Type B pancreatic cell (in vitro differentiated cells): ENCODE results near the gene ARMC7. TPM values are rescaled to one million over a fixed set of nuclear protein-coding genes. Genes with fewer than 3 reads are reported as not detected.
"Not testable (repeated sequence)": the region's sequence is repeated elsewhere in the genome, so short reads cannot be mapped to it uniquely, and the experiment has no call there.

ENCODE experiments used
- DNase-seq: peaks from one replicate; pipeline ENCODE4 v3.0.0; 2021; ENCODE audit warnings: mixed read lengths; ENCODE audit not compliant: unreplicated experiment; ENCODE audit errors: extremely low spot score
- H3K27ac Mint-ChIP-seq: 2 replicates; pipeline ENCODE4 v1.8.0; 2021; ENCODE audit warnings: mild to moderate bottlenecking, mixed read lengths
- H3K27me3 Mint-ChIP-seq: 2 replicates; pipeline ENCODE4 v1.8.0; 2021; ENCODE audit warnings: mixed read lengths
- H3K36me3 Mint-ChIP-seq: 2 replicates; pipeline ENCODE4 v1.8.0; 2021; ENCODE audit warnings: mixed read lengths
- H3K4me1 Mint-ChIP-seq: one replicate; pipeline ENCODE4 v1.8.0; 2021; ENCODE audit warnings: mixed read lengths; ENCODE audit not compliant: unreplicated experiment
- H3K4me3 Mint-ChIP-seq: 2 replicates; pipeline ENCODE4 v1.8.0; 2021; ENCODE audit warnings: mild to moderate bottlenecking, mixed read lengths
- H3K9me3 Mint-ChIP-seq: 2 replicates; pipeline ENCODE4 v1.8.0; 2021; ENCODE audit warnings: mixed read lengths
- CTCF ChIP-seq: fragments of 200-600 bp; sonication (generic); conservative IDR thresholded peaks from 2 replicates; pipeline ENCODE4 v1.5.0; 2021; ENCODE audit warnings: antibody characterized with exemption, mild to moderate bottlenecking
- total RNA-seq: library from RNA; stranded (reverse); gene quantifications from 2 replicates; pipeline ENCODE4 v1.2.1, GENCODE V29; 2021; ENCODE audit warnings: low replicate concordance

ARMC7 gene
- total RNA-seq, 1 donor from 2014 or later = 14.0 TPM

DNA sequence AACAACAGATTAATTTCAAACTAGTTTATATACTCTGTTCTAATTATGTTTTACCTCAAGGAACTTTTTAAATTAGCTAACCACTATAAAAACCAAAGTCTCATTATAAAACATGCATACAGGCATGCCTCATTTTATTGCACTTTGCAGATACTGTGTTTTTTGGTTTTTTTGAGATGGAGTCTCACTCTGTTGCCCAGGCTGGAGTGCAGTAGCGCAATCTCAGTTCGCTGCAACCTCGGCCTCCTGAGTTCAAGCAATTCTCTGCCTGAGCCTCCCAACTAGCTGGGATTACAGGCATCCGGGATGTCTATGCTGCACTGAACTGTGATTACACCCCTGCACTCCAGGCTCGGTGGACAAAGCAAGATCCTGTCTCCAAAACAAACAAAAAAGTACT, 53.3 kb downstream of the ARMC7 start:
- Mint-ChIP-seq H3K27ac (no peak overlapping the region), H3K27me3 (no peaks in the 10 kb centered on the region), H3K36me3 (peaks cover 7% of the 10 kb centered on the region), H3K4me1 (no peaks in the 10 kb centered on the region), H3K4me3 (no peak overlapping the region), H3K9me3 (no peaks in the 10 kb centered on the region)
- TF ChIP-seq CTCF = no peak
- DNase-seq = no peak

DNA sequence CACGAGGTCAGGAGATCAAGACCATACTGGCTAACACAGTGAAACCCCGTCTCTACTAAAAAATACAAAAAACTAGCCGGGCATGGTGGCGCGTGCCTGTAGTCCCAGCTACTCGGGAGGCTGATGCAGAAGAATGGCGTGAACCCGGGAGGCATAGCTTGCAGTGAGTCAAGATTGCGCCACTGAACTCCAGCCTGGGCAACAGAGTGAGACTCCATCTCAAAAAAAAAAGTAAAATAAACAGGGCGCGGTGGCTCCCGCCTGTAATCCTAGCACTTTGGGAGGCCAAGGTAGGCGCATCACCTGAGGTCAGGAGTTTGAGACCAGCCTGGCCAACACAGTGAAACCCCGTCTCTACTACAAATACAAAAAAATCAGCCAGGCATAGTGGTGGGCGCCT, 54.8 kb downstream of the ARMC7 start:
- not testable (repeated sequence) for H3K27me3 Mint-ChIP-seq, H3K4me3 Mint-ChIP-seq, H3K36me3 Mint-ChIP-seq, DNase-seq, H3K9me3 Mint-ChIP-seq, H3K4me1 Mint-ChIP-seq, H3K27ac Mint-ChIP-seq

DNA sequence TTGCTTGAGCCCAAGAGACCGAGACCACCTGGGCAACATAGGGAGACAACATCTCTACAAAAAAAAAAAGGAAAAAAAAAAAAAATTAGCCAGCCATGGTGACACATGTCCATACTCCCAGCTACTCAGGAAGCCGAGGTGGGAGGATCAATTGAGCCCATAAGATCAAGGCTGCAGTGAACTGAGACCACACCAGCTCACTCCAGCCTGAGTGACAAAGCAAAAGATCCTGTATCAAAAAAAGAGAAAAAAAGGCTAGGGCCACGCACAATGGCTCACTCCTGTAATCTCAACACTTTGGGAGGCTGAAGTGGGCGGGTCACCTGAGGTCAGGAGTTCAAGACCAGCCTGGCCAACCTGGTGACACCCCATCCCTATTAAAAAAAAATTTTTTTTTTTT, 59.2 kb downstream of the ARMC7 start:
- no peak for TF ChIP-seq CTCF
- Mint-ChIP-seq H3K27me3 (no peaks in the 10 kb centered on the region), H3K36me3 (peaks cover 13% of the 10 kb centered on the region), H3K4me1 (peaks cover 5% of the 10 kb centered on the region), H3K27ac (no peak overlapping the region), H3K9me3 (no peaks in the 10 kb centered on the region), H3K4me3 (no peak overlapping the region)
- no peak for DNase-seq

DNA sequence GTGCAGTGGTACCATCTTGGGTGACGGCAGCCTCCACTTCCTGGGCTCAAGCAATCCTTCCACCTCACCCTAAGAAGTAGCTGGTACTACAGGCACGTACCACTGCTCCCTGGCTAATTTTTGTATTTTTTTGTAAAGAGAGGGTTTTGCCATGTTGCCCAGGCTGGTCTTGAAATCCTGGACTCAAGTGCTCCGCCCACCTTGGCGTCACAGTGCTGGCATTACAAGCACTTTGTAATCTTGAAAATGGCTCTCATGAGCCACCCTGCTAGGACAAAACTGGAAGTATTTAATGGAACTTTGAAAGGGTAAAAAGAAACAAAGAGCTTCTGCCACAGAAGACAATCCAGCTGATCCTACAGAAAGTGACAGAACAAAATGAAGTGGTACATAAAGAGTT, 63.8 kb downstream of the ARMC7 start:
- Mint-ChIP-seq H3K4me3 (no peak overlapping the region), H3K36me3 (peaks cover 18% of the 10 kb centered on the region), H3K9me3 (no peaks in the 10 kb centered on the region), H3K27me3 (no peaks in the 10 kb centered on the region), H3K4me1 (peaks cover 5% of the 10 kb centered on the region), H3K27ac (no peak overlapping the region)
- TF ChIP-seq CTCF = no peak
- no peak for DNase-seq

DNA sequence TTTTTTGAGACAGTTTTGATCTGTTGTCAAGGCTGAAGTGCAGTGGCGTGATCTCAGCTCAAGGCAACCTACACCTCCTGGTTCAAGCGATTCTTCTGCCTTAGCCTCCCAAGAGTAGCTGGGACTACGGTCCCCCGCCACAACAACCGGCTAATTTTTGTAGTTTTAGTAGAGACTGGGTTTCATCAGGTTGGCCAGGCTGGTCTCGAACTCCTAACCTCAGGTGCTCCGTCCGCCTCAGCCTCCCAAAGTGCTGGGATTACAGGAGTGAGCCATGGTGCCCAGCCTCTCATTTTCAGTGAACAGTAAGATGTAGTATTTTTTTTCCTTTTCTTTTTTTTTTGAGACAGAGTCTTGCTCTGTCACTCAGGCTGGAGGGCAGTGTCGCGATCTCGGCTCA, 65.2 kb downstream of the ARMC7 start:
- no peaks in the 10 kb centered on the region for H3K27me3 Mint-ChIP-seq
- TF ChIP-seq CTCF = no peak
- no peak overlapping the region for H3K4me3 Mint-ChIP-seq
- no peak for DNase-seq
- H3K4me1 Mint-ChIP-seq = peaks cover 5% of the 10 kb centered on the region
- no peaks in the 10 kb centered on the region for H3K9me3 Mint-ChIP-seq
- no peak overlapping the region for H3K27ac Mint-ChIP-seq
- H3K36me3 Mint-ChIP-seq = peaks cover 21% of the 10 kb centered on the region

DNA sequence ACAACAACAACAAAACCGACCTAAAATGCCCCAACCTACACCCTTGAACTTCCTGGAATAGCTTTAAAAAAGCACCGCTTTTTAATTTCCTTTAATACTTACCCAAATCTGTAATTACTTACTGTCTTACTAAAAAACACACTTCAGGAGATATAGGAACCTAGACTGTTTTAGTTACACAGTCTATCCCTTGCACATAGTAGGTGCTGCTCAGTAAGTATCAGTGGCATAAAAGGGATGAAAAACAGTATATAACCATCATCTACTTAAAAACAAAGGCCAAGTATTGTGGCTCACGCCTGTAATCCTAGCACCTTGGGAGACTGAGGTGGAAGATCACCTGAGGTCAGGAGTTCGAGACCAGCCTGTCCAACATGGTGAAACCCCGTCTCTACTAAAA, 66.9 kb downstream of the ARMC7 start:
- no peak overlapping the region for H3K27ac Mint-ChIP-seq
- DNase-seq = no peak
- TF ChIP-seq CTCF = no peak
- no peak overlapping the region for H3K4me3 Mint-ChIP-seq
- no peaks in the 10 kb centered on the region for H3K27me3 Mint-ChIP-seq
- H3K4me1 Mint-ChIP-seq = peaks cover 13% of the 10 kb centered on the region
- no peaks in the 10 kb centered on the region for H3K9me3 Mint-ChIP-seq
- H3K36me3 Mint-ChIP-seq = peaks cover 29% of the 10 kb centered on the region
